CD4-positive, alpha-beta T cell treated with Interleukin-12 subunit alpha and Interleukin-12 subunit beta, for 1 hour (primary cell): Measurements from ENCODE around the gene PLB1.

ENCODE experiments used
- DNase-seq: peaks from one replicate; pipeline ENCODE4 v3.0.0-alpha.2; 2020

Gene PLB1

GRCh38 chr2:28566521-28567041 lies 70.7 kb downstream of the PLB1 start:
- peak; percentile 92 for DNase-seq

- DNase-seq, result no peak
Measured at GRCh38 chr2:28567061-28567471, 71.2 kb downstream of the PLB1 start.

- DNase-seq, result no peak
Measured at GRCh38 chr2:28568036-28568435, 72.2 kb downstream of the PLB1 start.

- DNase-seq, result no peak
Measured at GRCh38 chr2:28568533-28568932, 72.7 kb downstream of the PLB1 start.

- no peak for DNase-seq
Measured at GRCh38 chr2:28570431-28570830, 74.6 kb downstream of the PLB1 start.

GRCh38 chr2:28576714-28577113 lies 80.9 kb downstream of the PLB1 start:
- DNase-seq, result no peak

GRCh38 chr2:28577791-28578680 lies 82.2 kb downstream of the PLB1 start:
- DNase-seq, result no peak

GRCh38 chr2:28578774-28579173 lies 82.9 kb downstream of the PLB1 start:
- DNase-seq, result no peak

GRCh38 chr2:28579606-28580005 lies 83.7 kb downstream of the PLB1 start:
- no peak for DNase-seq

- no peak for DNase-seq
Measured at GRCh38 chr2:28580078-28580477, 84.2 kb downstream of the PLB1 start.

- DNase-seq, result no peak
Measured at GRCh38 chr2:28581312-28581711, 85.5 kb downstream of the PLB1 start.

- no peak for DNase-seq
Measured at GRCh38 chr2:28582152-28582551, 86.3 kb downstream of the PLB1 start.

- no peak for DNase-seq
Measured at GRCh38 chr2:28582595-28582994, 86.7 kb downstream of the PLB1 start.

GRCh38 chr2:28583899-28584553 lies 88.2 kb downstream of the PLB1 start:
- no peak for DNase-seq

- peak; percentile 69 for DNase-seq
Measured at GRCh38 chr2:28586867-28587266, 91.0 kb downstream of the PLB1 start.

GRCh38 chr2:28587526-28588291 lies 91.8 kb downstream of the PLB1 start:
- no peak for DNase-seq

GRCh38 chr2:28588292-28588670 lies 92.4 kb downstream of the PLB1 start:
- DNase-seq, result no peak

- no peak for DNase-seq
Measured at GRCh38 chr2:28589746-28590463, 94.0 kb downstream of the PLB1 start.

GRCh38 chr2:28590496-28591301 lies 94.8 kb downstream of the PLB1 start:
- DNase-seq, result no peak

GRCh38 chr2:28591711-28592335 lies 96.0 kb downstream of the PLB1 start:
- no peak for DNase-seq

GRCh38 chr2:28592481-28592880 lies 96.6 kb downstream of the PLB1 start:
- DNase-seq, result no peak
